MG63 (cell line): ENCODE results near the gene OR13C8. TPM values are rescaled to one million over a fixed set of nuclear protein-coding genes. Genes with fewer than 3 reads are reported as not detected.
"Not testable (repeated sequence)": the region's sequence is repeated elsewhere in the genome, so short reads cannot be mapped to it uniquely, and the experiment has no call there.

ENCODE experiments used
- DNase-seq: peaks from one replicate; pipeline ENCODE4 v3.0.0-alpha.2; 2020
- H3K27me3 ChIP-seq: fragments of 250-450 bp; sonication (Bioruptor Pico); 2 replicates; pipeline ENCODE4 v1.5.1; 2020; ENCODE audit warnings: mild to moderate bottlenecking, moderate library complexity
- H3K36me3 ChIP-seq: fragments of 250-450 bp; sonication (Bioruptor Pico); 2 replicates; pipeline ENCODE4 v1.5.1; 2020; ENCODE audit warnings: mild to moderate bottlenecking, moderate library complexity
- H3K4me3 ChIP-seq: fragments of 250-450 bp; sonication (Bioruptor Pico); 2 replicates; pipeline ENCODE4 v1.5.1; 2020; ENCODE audit warnings: mild to moderate bottlenecking, moderate library complexity
- H3K9me3 ChIP-seq: fragments of 250-450 bp; sonication (Bioruptor Pico); 2 replicates; pipeline ENCODE4 v1.5.1; 2020; ENCODE audit warnings: mild to moderate bottlenecking, moderate library complexity
- total RNA-seq: library from RNA; depleted of rRNA; stranded (reverse); fragments of >200 nt; shearing (Covaris generic); gene quantifications from 2 replicates; pipeline ENCODE4 v1.2.3, GENCODE V29; 2014; ENCODE audit warnings: low replicate concordance; rRNA removed

The OR13C8 gene
- total RNA-seq, 1 experiment from 2014 or later, result not detected

- H3K36me3 ChIP-seq, DNase-seq, H3K9me3 ChIP-seq, H3K27me3 ChIP-seq, H3K4me3 ChIP-seq: not testable (repeated sequence)
These were observed 30.3 kb downstream of the OR13C8 start, which contains the start of gene OR13C5 for GRCh38 chr9:104599313-104599712. Gene OR13C5 (minus strand): TSS chr9:104599413. CDS start chr9:104599413, 0 bp downstream.

- Histone ChIP-seq H3K27me3 (no peaks in the 10 kb centered on the region), H3K4me3 (no peak overlapping the region), H3K36me3 (no peaks in the 10 kb centered on the region), H3K9me3 (no peaks in the 10 kb centered on the region)
- no peak for DNase-seq
These were observed 35.8 kb downstream of the OR13C8 start for GRCh38 chr9:104604801-104605200.

- not testable (repeated sequence) for H3K9me3 ChIP-seq, H3K4me3 ChIP-seq, H3K27me3 ChIP-seq, H3K36me3 ChIP-seq, DNase-seq
These were observed 36.6 kb downstream of the OR13C8 start, which contains the start of gene OR13C2 for GRCh38 chr9:104605527-104605926. Gene OR13C2 (minus strand): TSS chr9:104605627. CDS start chr9:104605627, 0 bp downstream.

GRCh38 chr9:104606152-104606551 is 37.2 kb downstream of the OR13C8 start:
- H3K4me3 ChIP-seq, result no peak overlapping the region
- H3K27me3 ChIP-seq, result no peaks in the 10 kb centered on the region
- no peak for DNase-seq

DNA sequence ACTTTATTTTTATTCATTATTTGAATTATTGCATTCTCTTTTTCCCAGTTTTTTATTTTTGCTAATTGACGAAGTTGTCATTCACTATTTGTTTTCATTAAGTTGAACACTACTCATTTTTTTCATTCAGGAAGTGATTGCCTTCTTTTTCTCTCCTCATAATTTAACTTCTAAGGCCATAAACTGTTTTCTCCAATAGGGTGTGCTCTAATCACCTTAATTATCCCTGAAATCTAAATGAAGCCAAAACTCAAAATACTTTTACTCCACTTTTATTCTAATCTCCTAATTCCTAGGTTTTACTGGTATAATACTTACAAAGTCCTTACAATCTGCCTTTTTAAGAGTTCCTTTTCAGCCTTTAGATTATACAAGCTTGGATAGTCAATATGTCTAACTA is 39.4 kb downstream of the OR13C8 start:
- no peaks in the 10 kb centered on the region for H3K36me3 ChIP-seq
- DNase-seq, result no peak

More at GRCh38 chr9:104606152-104606551, 37.2 kb downstream of the OR13C8 start:
- Histone ChIP-seq H3K36me3 (no peaks in the 10 kb centered on the region), H3K9me3 (no peaks in the 10 kb centered on the region)

DNA sequence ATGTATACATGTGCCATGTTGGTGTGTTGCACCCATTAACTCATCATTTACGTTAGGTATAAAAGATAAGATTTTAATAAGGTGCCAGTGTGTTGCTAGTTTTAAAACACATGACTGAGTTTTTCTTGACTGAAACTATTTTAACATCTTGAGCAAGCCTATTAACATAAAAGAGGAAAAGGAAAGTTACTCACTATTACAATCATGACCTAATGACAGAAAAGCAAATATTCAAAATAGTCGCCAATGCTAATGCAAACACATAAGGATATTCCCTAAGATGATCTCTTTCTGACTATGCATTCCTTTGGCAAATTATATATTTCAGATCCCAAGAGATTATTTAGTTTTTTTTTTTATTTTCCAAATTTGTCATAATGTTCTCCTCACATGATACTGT is 42.2 kb downstream of the OR13C8 start:
- no peak overlapping the region for H3K4me3 ChIP-seq
- H3K9me3 ChIP-seq, result no peaks in the 10 kb centered on the region
- H3K27me3 ChIP-seq, result no peaks in the 10 kb centered on the region
- DNase-seq, result no peak
- H3K36me3 ChIP-seq, result no peaks in the 10 kb centered on the region

More for the DNA sequence above, 39.4 kb downstream of the OR13C8 start:
- no peaks in the 10 kb centered on the region for H3K27me3 ChIP-seq
- H3K9me3 ChIP-seq, result no peaks in the 10 kb centered on the region
- H3K4me3 ChIP-seq, result no peak overlapping the region

- Histone ChIP-seq H3K4me3 (no peak overlapping the region), H3K36me3 (no peaks in the 10 kb centered on the region), H3K9me3 (no peaks in the 10 kb centered on the region), H3K27me3 (no peaks in the 10 kb centered on the region)
- DNase-seq, result no peak
These were observed 48.5 kb downstream of the OR13C8 start for GRCh38 chr9:104617418-104617817.

- no peaks in the 10 kb centered on the region for H3K27me3 ChIP-seq
- no peak for DNase-seq
- H3K36me3 ChIP-seq, result no peaks in the 10 kb centered on the region
- H3K9me3 ChIP-seq, result no peaks in the 10 kb centered on the region
- H3K4me3 ChIP-seq, result no peak within 1 kb of the TSS
These were observed 49.1 kb downstream of the OR13C8 start, which contains the start of gene OR13C9 for GRCh38 chr9:104618104-104618503. Gene OR13C9 (minus strand): TSS chr9:104618204. CDS start chr9:104618204, 0 bp downstream.

Other genes with a start within 250 kb of the OR13C8 start
- not detected in 2 replicates for gene OR13F1, start 64.9 kb upstream of the OR13C8 start, total RNA-seq
- gene OR13C4, start 42.0 kb upstream of the OR13C8 start, total RNA-seq, result not detected in 2 replicates
- not detected in 2 replicates for gene OR13C3, start 32.3 kb upstream of the OR13C8 start, total RNA-seq
- gene OR13C5, start 30.2 kb downstream of the OR13C8 start, total RNA-seq, result not detected in 2 replicates
- not detected in 2 replicates for gene OR13C2, start 36.5 kb downstream of the OR13C8 start, total RNA-seq
- not detected in 2 replicates for gene OR13C9, start 49.0 kb downstream of the OR13C8 start, total RNA-seq
- gene OR13D1, start 125.3 kb downstream of the OR13C8 start, total RNA-seq, result not detected in 2 replicates
- gene NIPSNAP3A, start 178.5 kb downstream of the OR13C8 start, total RNA-seq, result 37.1 and 39.2 TPM in 2 replicates
- gene NIPSNAP3B, start 195.0 kb downstream of the OR13C8 start, total RNA-seq, result 4.7 TPM in 1 of 2 replicates, not detected in the other